DMS79 treated with DMSO at 0.1 percent for 48 hours (cell line): ENCODE measurements around the gene ADD2.
"Not testable (repeated sequence)": the region's sequence is repeated elsewhere in the genome, so short reads cannot be mapped to it uniquely, and the experiment has no call there.

Source experiments
- DNase-seq: peaks from one replicate; lab custom pipeline; 2025; lab: John Stamatoyannopoulos, UW

ADD2 gene

GRCh38 chr2:70751881-70752280, 16.1 kb downstream of the ADD2 start:
- no peak for DNase-seq

DNA sequence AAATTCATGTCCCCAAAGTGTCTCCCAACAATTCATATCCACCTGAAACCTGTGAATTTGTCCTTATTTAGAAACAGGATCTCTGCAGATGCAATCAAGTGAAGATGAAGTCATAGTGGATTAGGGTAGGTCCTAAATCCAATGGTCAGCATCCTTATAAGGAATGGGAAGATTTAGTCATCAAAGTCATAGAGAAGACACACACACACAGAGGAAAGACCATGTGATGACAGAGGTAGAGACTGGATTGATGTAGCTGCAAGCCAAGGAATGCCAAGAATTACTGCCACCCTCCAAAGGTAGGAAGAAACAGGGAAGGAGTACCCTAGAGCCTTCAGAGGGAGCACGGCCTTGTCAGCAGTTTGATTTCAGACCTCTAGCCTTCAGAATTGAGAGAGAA, 17.7 kb downstream of the ADD2 start:
- no peak for DNase-seq

GRCh38 chr2:70748002-70748784, 19.8 kb downstream of the ADD2 start:
- peak; percentile 25 for DNase-seq

DNA sequence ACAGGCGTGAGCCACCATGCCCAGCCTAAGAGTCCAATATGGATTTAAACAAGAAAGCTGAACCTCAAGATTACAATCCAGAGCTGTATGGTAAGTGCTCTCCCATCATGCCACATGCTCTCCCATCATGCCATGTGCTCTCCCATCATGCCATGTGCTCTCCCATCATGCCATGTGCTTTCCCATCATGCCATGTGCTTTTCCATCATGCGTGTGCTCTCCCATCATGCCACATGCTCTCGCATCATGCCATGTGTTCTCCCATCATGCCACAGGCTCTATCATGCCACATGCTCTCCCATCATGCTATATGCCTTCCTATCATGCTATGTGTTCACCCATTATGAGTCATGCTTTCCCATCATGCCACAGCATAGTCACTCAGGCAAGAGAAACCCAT, 20.7 kb downstream of the ADD2 start:
- no peak for DNase-seq

GRCh38 chr2:70746094-70746974, 21.7 kb downstream of the ADD2 start:
- DNase-seq, result peak; percentile 67

DNA sequence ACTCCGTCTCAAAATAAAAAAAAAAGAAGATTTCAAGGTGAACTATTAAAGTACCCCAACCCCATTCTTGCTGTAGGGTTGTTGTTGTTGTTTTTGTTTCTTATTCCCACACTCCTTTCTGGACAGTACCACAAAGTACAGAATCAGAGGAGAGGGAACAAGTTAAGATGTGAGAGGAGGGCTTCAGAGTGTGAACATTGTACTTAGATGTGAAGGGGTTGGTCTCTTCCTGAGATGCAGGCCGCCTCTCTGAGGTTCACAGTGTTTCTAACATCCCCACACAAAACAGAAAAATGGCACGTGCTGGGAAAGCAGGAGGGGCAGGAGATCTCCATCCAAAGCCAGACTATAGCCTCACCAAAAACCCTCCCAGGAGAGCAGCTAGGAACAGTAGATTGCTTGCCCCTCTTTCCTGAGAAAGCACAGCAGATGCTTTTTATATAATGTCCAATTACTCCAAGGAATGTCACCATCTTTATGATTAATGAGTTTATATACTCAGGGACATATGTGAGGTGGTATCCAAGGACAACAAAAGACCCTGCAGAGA, 22.6 kb downstream of the ADD2 start:
- no peak for DNase-seq

- no peak for DNase-seq
These were observed 23.6 kb downstream of the ADD2 start for GRCh38 chr2:70744397-70744796.

DNA sequence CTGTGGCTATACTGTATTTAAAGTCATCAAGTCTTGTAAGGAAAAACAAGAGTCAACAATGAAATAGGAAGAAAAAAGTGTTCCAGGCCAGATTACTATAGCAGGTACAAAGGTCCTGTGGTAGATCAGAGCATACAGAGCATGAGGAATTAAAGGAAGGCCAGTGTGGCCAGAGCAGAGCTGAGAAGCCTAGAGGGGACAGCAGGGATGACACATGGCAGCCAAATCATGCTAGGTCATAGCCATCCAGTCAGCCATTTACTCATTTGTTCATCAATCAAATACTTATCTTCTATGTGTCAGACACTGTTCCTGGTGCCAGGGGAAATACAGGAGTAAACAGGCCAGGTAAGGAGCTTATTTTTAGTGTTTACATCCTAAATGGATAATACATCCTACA, 24.3 kb downstream of the ADD2 start:
- no peak for DNase-seq

- DNase-seq, result no peak
These were observed 24.9 kb downstream of the ADD2 start for GRCh38 chr2:70743068-70743467.

DNA sequence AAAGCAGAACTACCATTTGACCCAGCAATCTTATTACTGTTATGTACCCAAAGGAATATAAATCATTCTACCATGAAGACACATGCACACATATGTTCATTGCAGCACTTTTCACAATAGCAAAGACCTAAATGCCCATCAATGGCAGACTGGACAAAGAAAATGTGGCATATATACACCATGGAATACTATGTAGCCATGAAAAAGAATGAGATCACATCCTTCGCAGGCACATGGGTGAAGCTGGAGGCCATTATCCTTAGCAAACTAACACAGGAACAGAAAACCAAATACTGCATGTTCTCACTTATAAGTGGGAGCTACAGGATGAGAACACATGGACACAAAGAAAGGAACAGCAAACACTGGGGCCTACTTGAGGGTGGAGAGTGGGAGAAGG, 28.5 kb downstream of the ADD2 start:
- DNase-seq, result not testable (repeated sequence)

DNA sequence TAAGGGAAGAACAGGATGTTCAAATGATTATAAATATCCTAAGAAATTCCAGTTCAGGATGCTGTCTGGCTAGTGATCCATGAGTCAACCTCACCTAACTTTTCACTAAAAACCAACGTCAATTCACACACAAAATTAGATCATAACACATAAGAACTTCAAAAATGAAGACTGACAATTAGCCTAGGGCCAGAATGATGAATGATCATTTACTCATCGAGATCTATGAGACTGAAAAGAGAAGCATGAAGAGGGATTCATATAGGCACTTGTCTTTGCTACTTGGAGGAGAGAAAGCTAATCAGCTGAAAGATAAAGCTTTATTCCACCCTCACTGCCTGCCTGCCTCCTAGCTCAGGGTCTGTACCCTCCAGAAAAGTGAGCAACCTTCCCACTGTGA, 29.8 kb downstream of the ADD2 start:
- DNase-seq, result no peak

DNA sequence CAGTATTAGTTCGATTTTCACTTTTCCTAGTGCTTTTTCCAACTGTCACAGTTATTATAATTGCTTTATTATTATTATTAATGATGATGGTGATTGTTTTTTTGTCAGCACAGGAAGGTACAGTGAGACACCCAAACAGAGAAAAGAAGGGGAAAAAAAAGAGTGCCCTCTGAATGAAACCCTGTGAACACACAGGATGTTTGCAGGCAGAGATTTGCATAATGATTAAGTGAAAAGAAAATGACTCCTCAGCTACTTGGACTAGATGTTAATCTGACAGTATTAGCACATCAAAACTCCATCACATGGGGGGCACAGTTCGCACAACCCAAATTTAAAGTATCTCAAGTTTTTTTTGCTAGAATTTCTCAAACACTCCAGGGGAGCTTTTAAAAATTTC, 32.9 kb downstream of the ADD2 start:
- no peak for DNase-seq

DNA sequence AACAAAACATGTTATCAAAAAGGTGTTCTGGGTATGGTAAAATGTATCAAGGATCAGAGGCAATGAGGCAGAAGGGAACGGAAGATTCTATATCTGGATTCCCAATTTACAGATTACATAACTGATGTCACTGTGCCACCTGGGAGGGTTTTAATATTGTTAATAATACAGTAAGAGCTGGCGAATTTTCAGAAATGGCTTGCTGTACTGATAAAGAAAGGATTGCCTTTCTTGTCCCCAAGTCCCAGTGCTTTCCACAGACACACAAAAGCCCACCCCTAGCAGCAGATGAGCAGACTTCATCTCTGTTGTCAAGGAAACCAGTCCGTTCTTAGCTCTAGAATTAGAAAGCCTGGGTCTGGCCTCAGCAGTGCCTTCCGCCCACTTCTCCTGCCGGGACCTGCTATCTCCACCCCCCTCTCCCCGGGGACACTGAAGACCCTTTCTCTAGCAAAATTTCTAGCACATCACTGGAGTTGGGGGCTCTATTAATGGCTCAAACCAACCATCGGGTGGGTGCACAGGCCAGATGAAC, 34.3 kb downstream of the ADD2 start:
- no peak for DNase-seq

GRCh38 chr2:70732766-70733645, 35.0 kb downstream of the ADD2 start:
- DNase-seq, result no peak

- no peak for DNase-seq
These were observed 37.3 kb downstream of the ADD2 start for GRCh38 chr2:70730730-70731129.

DNA sequence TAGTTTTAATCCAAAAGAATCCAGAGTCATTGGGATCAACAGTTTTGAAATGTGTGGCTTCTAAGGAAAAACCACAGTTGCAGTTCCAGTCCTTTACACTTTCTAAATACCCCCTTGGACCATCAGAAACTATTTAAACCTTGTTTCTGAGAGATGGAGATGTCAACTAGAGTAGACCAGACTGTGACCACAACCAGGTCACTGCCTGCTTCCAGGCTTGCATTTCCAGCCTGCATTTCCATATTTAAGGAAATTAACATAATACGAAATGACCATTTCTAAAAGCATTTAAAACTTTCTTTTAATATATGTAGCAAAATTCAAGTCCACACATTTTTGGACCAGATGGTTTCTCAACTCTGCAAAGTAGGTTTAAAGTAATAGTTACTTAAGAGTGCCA, 38.4 kb downstream of the ADD2 start:
- no peak for DNase-seq

DNA sequence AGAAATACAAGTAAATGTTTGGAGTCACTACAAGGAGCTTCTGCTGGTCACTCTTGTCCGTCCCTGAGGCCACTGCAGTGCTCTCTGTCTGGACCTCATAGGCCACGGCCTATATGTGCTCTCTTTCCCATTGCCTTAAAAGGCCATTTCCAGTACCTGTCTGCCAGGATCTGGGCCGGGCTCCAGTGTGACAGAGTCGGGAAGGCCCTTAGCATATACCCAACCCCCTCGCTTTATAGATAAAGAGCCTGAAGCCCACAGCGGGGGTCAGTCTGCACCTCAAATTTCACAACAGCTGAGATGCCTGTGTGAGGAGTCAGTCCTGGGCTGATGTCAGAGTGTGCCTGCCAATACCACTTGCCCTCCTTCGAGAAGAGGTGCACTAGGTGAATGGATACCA, 39.9 kb downstream of the ADD2 start:
- DNase-seq, result no peak

DNA sequence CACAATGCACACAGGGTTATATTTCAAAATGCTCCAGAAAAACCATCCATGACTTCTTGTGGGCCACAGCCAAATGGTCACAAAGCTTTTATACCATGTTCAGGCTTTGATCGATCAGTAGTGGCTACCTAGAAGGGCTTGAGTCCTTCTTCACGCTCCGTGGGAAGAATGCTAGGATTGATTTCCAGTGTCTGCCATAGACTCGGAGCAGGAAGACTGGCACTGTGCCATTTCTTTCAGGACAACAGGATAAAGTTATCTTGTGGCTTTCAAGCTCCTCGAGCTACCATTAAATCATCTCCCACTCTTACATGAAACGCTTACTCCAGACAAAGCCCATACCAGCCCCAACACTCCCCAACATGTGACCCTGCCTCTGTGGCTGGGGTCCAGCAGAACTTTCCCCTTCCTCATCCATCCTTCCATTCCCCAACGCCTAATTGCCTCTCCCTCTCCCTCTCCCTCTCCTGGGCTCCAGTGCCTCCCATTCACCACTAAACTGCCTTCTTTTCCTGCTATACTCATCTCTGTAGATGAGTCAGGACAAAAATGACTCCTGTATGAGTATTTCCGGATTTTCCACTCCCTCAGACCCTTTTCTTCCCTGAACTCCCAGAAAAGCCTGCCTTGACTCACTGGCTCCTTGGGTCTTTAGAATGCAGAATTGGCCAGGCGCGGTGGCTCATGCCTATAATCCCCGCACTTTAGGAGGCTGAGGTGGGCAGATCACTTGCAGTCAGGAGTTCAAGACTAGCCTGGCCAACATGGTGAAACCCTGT, 40.9 kb downstream of the ADD2 start:
- peak; percentile 47 for DNase-seq

GRCh38 chr2:70725505-70725904, 42.5 kb downstream of the ADD2 start:
- DNase-seq, result no peak

DNA sequence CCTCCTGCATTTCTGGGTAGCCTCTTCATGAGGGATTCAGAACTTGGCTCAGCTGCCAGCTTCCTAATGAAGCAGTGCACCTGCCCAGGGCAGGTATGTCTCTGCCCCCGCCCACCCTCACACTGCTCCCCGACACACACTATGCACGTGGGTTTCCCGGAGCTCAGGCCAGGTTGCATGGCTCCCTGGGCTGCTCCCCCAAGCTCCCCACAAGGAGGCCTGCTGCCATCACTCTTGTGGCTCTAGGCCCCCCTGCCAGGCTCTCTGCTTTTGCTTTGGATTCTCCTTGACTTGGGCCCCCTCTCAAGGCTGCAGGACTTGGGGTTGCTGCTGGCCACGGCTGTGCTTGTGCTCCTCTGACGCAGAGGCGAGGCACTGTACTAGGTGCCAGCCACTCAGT, 43.6 kb downstream of the ADD2 start:
- DNase-seq, result no peak

- no peak for DNase-seq
These were observed 44.6 kb downstream of the ADD2 start for GRCh38 chr2:70723286-70723885.
